ENCODE data around the gene RBM44.

- no peak for TF ChIP-seq CTCF (IDR thresholded peaks at IDR 0.05; ENCODE audit: low read depth, low read length, missing input control)
- no peak for TF ChIP-seq JUND (IDR thresholded peaks at IDR 0.05)
- no peak for TF ChIP-seq MAX (IDR thresholded peaks at IDR 0.05)
Measured at GRCh38 chr2:237863102-237863511, 64.5 kb downstream of the RBM44 start.
